Heart left ventricle (tissue), 16 donors: ENCODE measurements around the gene TEK. TPM values are rescaled to one million over a fixed set of nuclear protein-coding genes. Genes with fewer than 3 reads are reported as not detected.

Source experiments
- ATAC-seq, 4 donors: fragments of 200-7000 bp; cut with Tn5 transposase; one replicate each; pipeline ENCODE4 v1.9.1; 2020 to 2022; ENCODE audit warnings: moderate library complexity in 4 of 4, mild to moderate bottlenecking in 3 of 4, moderate number of reproducible peaks in 1 of 4
- DNase-seq, 5 donors: peaks; one replicate each; pipeline ENCODE4 v3.0.0-alpha.2; 2020
- H3K27ac ChIP-seq, 12 donors: fragments of 200-600 bp; sonication (generic) in 4 of 12; one replicate each; pipeline versions ENCODE4 v1.5.0 to v1.8.0; 2016 to 2022; ENCODE audit warnings: mild to moderate bottlenecking in 2 of 12
- H3K27me3 ChIP-seq, 9 donors: fragments of 200-600 bp; sonication (generic) in 2 of 9; one replicate each; pipeline versions ENCODE4 v1.5.1 to v1.8.0; 2016 to 2022; ENCODE audit warnings: mild to moderate bottlenecking in 3 of 9
- H3K36me3 ChIP-seq, 9 donors: fragments of 200-600 bp; sonication (generic) in 2 of 9; one replicate each; pipeline versions ENCODE4 v1.5.0 to v1.8.0; 2018 to 2022; ENCODE audit warnings: mild to moderate bottlenecking in 2 of 9
- H3K4me1 ChIP-seq, 12 donors: fragments of 200-600 bp; sonication (generic) in 4 of 12; one replicate each; pipeline versions ENCODE4 v1.5.0 to v1.8.0; 2016 to 2022; ENCODE audit warnings: mild to moderate bottlenecking in 3 of 12
- H3K4me3 ChIP-seq, 12 donors: fragments of 200-600 bp; sonication (generic) in 4 of 12; one replicate each; pipeline versions ENCODE4 v1.5.0 to v1.8.0; 2017 to 2022; ENCODE audit warnings: mild to moderate bottlenecking in 9 of 12, moderate library complexity in 4 of 12
- H3K9me3 ChIP-seq, 12 donors: fragments of 200-600 bp; sonication (generic) in 4 of 12; one replicate each; pipeline versions ENCODE4 v1.5.0 to v1.8.0; 2016 to 2022; ENCODE audit warnings: mild to moderate bottlenecking in 1 of 12
- POLR2A ChIP-seq, 2 donors: fragments of 450-650 bp; IDR thresholded peaks; one replicate each; pipeline ENCODE4 v1.6.1; 2017; ENCODE audit warnings: antibody characterized with exemption in 2 of 2, mild to moderate bottlenecking in 2 of 2, moderate library complexity in 2 of 2
- WGBS, 4 donors: extraction: QIAGEN DNeasy Blood & Tissue Kit in 2 of 4; methylation state at CpG; one replicate each; pipeline versions ENCODE4 v1.1.5 to v1.1.7; 2013 to 2018; 5-methylcytosine and 5-hydroxymethylcytosine counted together
- intact Hi-C, 10 donors: fragments of 100-400 bp; cut with DNase I; formaldehyde crosslinking; loops; one replicate each; pipeline versions ENCODE4 v1.11.1 to v1.14.2; 2022
- polyA plus RNA-seq, 2 donors: library from polyadenylated mRNA; stranded (reverse); fragments of 200-250 nt; gene quantifications; one replicate each; pipeline ENCODE4 v1.2.3, GENCODE V29; 2013
- total RNA-seq, 9 donors: library from RNA; depleted of rRNA in 2 of 9; stranded (reverse); fragments of >200 nt in 2 of 9; fragmentation: NEBNext Ultra II Directional in 3 of 9; extraction: Animal tissue kit (Norgen Biotek cat#: 25700) in 3 of 9; gene quantifications; one replicate each; pipeline versions ENCODE4 v1.1.0 to v1.2.4, GENCODE V29; 2016 to 2023
- TF ChIP-seq, protein P1 (sequence below), 12 donors: fragments of 200-600 bp; sonication (generic) in 4 of 12; IDR thresholded peaks; one replicate each; pipeline versions ENCODE4 v1.5.0 to v1.8.0; 2018 to 2022; ENCODE audit warnings: antibody characterized with exemption in 12 of 12, mild to moderate bottlenecking in 5 of 12
- donor health status: ischemic (EF 13 %, LVEDD 7.1; RV severe dilation, severe dysfunction).
- donor health status: healthy with polysubstance abuse.
- donor health status: DM: no; HTN: yes; CAD: no.
- donor health status: DM: no; HTN: no; CAD: no.
- donor health status: ischemic (EF 25% LVEDD 6.9; RV normal size, moderate dysfunction).
- donor health status: ischemic (EF 25% LVEDD 5.7; RV mildly dilated, moderate dysfunction).
- donor health status: healthy.
- donor health status: DM: yes; HTN: yes; CAD: no.
- donor health status: ischemic (EF 35%, LVEDD 5.7; RV mildly dilated, moderate dysfunction).
- donor health status: nonischemic (EF 11% LVEDD 7.7; RV severe dilation, severe dysfunction).
- donor health status: DM: yes; HTN: yes; CAD: no.
- donor health status: PGD.
- donor health status: ischemic (EF 29% LVEDD 5.4; RV normal size, mild dysfunction).
- donor health status: nonischemic (EF 23%, LVEDD 6.1; RV moderate dilation, normal function).

TEK gene
- total and polyA plus RNA-seq, 11 donors: 6.4 to 36.5 (median 19.0) TPM

DNA sequence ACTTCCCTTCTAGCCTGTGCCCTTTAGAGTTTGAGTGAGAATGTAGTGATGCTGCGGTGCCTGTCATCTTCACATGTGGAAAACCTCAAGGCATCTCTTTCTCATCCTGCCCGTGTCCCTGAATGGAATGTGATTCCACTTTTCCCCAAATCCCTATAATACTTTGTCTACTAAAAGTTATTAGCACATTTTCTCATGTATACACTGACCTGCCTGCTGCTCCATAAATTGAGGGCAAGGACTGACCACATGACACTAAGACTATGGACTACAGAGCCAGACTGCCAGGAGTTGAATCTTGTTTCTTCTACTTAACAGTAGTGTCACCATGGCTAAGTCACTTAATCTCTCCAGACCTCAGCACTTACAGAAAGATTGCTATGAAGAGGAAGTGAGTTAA, 93.0 kb downstream of the TEK start:
- H3K4me1 ChIP-seq: no peaks in the 10 kb centered on the region
- no peaks in the 10 kb centered on the region for H3K27me3 ChIP-seq
- intact Hi-C loops: loop anchor here in 4 of 10 donors (5.0 to 10.0 kb wide), 3 partner anchors 135 to 167 kb away; no protein-coding TSS in a partner anchor
- H3K27ac ChIP-seq: no peak overlapping the region
- no peaks in the 10 kb centered on the region for H3K9me3 ChIP-seq
- 87 to 96% (median 89%) methylated on average over 2 of the region's 2 CpGs for WGBS, 4 donors
- DNase-seq (no peak), ATAC-seq (no peak)
- no peak for TF ChIP-seq POLR2A (IDR thresholded peaks at IDR 0.05)
- TF ChIP-seq, protein P1, sequence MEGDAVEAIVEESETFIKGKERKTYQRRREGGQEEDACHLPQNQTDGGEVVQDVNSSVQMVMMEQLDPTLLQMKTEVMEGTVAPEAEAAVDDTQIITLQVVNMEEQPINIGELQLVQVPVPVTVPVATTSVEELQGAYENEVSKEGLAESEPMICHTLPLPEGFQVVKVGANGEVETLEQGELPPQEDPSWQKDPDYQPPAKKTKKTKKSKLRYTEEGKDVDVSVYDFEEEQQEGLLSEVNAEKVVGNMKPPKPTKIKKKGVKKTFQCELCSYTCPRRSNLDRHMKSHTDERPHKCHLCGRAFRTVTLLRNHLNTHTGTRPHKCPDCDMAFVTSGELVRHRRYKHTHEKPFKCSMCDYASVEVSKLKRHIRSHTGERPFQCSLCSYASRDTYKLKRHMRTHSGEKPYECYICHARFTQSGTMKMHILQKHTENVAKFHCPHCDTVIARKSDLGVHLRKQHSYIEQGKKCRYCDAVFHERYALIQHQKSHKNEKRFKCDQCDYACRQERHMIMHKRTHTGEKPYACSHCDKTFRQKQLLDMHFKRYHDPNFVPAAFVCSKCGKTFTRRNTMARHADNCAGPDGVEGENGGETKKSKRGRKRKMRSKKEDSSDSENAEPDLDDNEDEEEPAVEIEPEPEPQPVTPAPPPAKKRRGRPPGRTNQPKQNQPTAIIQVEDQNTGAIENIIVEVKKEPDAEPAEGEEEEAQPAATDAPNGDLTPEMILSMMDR (IDR thresholded peaks at IDR 0.05): no peak
- no peak overlapping the region for H3K4me3 ChIP-seq
- peaks cover 0 to 68% (median 4%) of the 10 kb centered on the region in 9 donors for H3K36me3 ChIP-seq

DNA sequence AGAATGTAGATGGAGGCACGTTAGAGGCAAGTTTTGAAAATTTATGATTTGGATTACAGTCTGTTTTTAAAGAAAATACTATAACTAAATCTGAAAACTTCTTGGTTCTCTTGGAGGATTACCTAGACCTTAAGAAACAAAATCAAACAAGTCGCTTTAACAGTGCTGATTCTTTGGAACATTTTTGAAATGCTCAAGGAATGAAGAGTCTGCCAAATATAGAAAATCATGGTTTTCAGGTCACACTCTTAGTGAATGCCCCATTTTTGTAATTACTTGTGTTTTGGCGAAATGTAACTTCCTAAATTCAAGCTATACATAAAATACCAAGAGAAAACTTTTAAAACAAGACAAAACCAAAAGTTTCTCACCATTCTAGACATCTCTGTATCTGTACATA, 94.8 kb downstream of the TEK start:
- Histone ChIP-seq H3K4me3 (no peak overlapping the region), H3K4me1 (no peaks in the 10 kb centered on the region), H3K36me3 (peaks cover 0 to 54% (median 4%) of the 10 kb centered on the region in 9 donors), H3K9me3 (no peaks in the 10 kb centered on the region), H3K27ac (no peak overlapping the region), H3K27me3 (no peaks in the 10 kb centered on the region)
- 83 to 89% (median 88%) methylated on average over 3 of the region's 3 CpGs for WGBS, 4 donors
- intact Hi-C loops: loop anchor here in 4 of 10 donors (5.0 to 10.0 kb wide), 3 partner anchors 136 to 169 kb away; no protein-coding TSS in a partner anchor
- DNase-seq: no peak
- TF ChIP-seq, protein P1 (IDR thresholded peaks at IDR 0.05): no peak
- no peak for TF ChIP-seq POLR2A (IDR thresholded peaks at IDR 0.05)
- ATAC-seq: no peak

DNA sequence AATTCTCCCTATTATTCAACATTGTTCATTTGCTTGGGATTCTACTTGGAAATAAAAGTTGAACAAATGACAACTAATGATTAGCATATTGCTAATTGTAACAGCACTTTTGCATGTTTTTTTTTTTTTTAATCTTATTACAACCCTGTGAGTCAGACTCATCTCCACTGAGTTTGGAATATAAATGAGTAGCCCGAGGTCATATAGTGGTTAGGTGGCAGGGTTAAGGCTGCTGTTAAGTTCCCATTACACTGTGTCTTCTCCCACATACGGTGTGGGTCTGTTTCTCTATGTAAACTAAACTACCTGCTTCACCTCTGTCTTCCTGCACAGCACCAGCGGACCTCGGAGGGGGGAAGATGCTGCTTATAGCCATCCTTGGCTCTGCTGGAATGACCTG, 95.6 kb downstream of the TEK start:
- H3K4me3 ChIP-seq: no peak overlapping the region
- intact Hi-C loops: loop anchor here in 4 of 10 donors (5.0 to 10.0 kb wide), 3 partner anchors 137 to 170 kb away; no protein-coding TSS in a partner anchor

DNA sequence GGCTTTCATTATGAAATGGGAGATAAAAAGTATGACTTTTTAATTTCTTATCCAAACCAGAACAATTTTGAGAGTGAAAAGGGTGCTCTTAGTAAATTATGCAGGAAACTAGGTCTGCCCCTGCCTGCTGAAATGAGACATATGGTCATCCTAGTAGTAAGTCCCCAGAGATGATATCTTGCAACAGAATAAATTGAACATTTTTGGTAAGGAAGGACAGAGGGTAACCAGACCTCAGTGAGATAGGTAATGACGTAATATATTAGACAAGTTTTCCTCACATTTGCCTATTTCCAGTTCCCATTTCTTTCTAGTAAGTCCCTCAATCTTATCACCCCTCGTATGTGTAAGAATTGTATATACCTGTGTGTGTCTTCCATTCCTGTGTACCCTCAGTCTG, 96.2 kb downstream of the TEK start:
- DNase-seq (no peak), ATAC-seq (peak in 1 of 4 donors; percentile 63)
- H3K4me3 ChIP-seq: no peak overlapping the region
- intact Hi-C loops: loop anchor here in 3 of 10 donors (10.0 kb wide), 2 partner anchors 160 to 170 kb away; no protein-coding TSS in a partner anchor
- no peak overlapping the region for H3K27ac ChIP-seq
- H3K36me3 ChIP-seq: peaks cover 0 to 64% (median 4%) of the 10 kb centered on the region in 9 donors
- WGBS, 4 donors: 80 to 84% (median 81%) methylated on average over 2 of the region's 2 CpGs
- H3K4me1 ChIP-seq: no peaks in the 10 kb centered on the region
- no peaks in the 10 kb centered on the region for H3K27me3 ChIP-seq
- H3K9me3 ChIP-seq: no peaks in the 10 kb centered on the region
- TF ChIP-seq, protein P1 (IDR thresholded peaks at IDR 0.05): no peak
- TF ChIP-seq POLR2A (IDR thresholded peaks at IDR 0.05): no peak

More for the DNA sequence above, 95.6 kb downstream of the TEK start:
- H3K27ac ChIP-seq: no peak overlapping the region
- H3K4me1 ChIP-seq: no peaks in the 10 kb centered on the region
- DNase-seq (no peak), ATAC-seq (no peak)
- H3K9me3 ChIP-seq: no peaks in the 10 kb centered on the region
- H3K27me3 ChIP-seq: no peaks in the 10 kb centered on the region
- no peak for TF ChIP-seq POLR2A (IDR thresholded peaks at IDR 0.05)
- TF ChIP-seq, protein P1 (IDR thresholded peaks at IDR 0.05): no peak
- peaks cover 0 to 57% (median 4%) of the 10 kb centered on the region in 9 donors for H3K36me3 ChIP-seq
- 88 to 92% (median 90%) methylated on average over 4 of the region's 4 CpGs for WGBS, 4 donors
